ENCODE results near the gene VWA3B.
"Not testable (repeated sequence)": the region's sequence is repeated elsewhere in the genome, so short reads cannot be mapped to it uniquely, and the experiment has no call there.

VWA3B gene

DNA sequence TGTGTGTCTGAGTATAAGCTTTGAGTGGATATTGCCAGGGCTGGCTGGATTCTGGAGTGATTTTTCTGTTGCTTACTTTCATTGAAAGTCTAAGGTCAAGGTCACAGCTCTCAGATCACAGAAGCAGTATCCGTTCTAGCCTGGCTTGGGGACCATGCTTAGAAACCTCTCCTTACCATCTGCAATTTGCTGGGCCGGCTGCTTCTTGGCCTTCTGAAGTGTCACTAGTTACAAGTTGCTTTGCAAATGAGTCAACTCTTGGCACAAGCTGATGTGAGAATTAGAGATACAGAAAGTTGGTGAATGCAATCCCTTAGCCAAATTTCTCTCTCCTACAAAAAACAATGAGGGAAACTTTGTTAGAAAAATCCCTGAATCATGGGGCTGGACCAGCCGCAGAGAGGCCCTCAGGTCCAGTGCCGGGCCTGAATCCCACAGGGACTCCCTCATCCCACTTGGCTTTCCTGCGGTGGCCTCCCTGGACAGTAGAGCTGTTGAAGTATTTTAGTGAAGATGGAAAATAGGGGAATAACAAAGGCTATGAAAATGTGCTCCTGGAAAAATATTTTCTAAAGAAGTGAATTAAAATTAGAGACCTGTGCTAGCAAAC, 166.6 kb downstream of the VWA3B start:
- DNase-seq: no peak

DNA sequence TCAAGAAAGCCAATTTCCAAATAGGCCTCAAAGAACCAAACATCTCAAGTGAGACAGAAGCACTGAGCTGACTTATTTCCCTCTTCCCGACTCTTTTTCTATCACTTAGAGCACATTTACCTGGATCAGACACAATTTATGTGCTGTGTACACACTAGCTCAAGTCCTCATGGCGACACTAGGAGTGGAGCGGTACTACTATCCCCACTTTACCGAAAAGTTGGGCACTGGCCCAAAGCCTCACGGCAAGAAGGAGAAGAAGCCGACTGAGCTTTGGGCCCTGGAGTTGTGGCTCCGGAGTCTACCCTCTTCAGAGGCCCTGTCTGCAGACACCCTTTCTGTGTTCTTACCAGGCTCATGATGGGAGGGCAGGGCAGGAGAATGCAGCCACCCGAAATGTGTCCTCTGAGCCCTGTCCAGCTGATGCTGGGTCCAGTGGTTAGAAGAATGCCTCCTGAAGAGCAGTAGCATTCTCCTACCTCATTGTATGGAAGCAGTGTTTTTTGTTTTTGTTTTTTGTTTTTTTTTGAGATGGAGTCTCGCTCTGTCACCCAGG, 167.6 kb downstream of the VWA3B start:
- DNase-seq: no peak

DNA sequence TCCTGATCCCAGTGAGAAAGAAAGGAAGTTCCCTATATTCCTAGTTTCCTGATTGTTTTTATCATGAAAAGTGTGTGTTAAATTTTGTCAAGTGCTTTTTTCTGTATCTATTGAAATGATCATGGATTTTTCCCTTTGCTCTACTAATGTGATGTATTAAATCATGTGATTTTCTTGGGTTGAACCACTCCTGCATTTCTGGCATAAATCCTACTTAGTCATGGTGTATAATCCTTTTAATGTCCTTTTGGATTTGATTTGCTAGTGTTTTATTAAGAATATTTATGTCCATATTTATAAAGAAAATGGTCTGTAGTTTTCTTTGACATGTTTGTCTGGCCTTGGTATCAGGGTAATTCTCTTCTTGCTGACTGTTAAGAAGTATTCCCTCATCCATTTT, 171.9 kb downstream of the VWA3B start:
- DNase-seq: no peak

DNA sequence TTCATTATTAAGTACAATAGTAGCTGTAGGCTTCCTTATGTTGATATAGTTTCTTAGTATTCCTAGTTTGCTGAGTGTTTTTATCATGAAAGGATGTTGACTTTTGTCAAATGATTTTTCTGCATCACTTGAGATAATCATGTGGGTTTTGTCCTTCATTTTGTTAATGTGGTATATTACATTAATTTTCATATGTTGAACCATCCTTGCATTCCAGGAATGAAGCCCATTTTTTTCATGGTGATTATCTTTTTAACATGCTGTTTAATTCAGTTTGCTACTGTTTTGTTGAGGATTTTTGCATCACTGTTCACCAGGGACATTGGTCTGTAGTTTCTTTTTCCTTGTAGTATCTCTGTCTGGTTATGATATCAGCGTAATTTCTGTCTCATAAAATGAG, 176.4 kb downstream of the VWA3B start:
- DNase-seq: no peak

DNA sequence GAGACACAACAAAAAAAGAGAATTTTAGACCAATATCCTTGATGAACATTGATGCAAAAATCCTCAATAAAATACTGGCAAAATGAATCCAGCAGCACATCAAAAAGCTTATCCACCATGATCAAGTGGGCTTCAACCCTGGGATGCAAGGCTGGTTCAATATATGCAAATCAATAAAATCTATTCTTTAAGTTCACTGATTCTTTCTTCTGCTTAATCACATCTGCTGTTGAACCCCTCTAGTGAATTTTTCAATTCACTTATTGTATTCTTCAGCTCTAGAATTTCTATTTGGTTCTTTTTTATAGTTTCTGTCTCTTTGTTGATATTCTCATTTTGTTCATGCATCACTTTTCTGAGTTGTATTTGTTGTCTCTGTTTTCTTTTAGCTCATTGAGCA, 181.3 kb downstream of the VWA3B start:
- DNase-seq: not testable (repeated sequence)

DNA sequence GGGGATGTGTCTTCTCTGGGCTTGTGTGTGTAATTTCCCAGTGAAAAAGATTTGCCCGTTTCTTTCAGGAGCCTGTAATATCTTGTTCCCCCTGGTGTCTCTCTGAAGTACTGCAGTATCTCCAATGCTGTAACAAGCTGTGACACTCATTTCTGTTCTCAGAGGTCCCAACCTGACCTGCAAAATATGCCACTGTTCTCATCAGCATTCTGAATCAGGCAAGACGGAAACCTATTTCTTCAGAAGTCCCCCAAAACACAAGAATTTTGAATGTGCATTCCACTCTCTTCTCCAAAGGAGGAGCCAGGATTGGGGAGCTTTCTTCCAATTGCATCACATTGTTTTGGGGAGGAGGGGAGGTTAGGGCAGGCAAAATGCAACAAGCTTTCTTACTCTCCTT, 182.3 kb downstream of the VWA3B start:
- peak; percentile 48 for DNase-seq

DNA sequence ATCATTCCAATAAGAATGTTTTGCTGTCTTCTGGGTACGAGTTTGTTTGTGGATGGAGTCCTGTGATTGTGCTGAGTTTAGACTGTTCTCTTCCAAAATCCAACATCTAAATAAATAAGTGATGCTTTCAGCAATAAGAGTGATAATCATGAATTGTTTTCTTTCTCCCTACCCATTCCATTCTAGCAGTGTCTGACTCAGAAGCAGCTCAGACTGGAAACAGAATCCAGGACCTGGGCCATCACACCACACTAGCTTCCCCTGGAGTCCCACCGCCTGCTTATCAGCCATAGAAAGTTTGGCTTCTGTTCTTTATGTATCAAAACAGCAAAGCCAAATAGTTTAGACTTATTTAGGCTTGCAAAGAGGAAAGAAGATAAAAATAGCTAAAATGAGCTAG, 182.9 kb downstream of the VWA3B start:
- no peak for DNase-seq

DNA sequence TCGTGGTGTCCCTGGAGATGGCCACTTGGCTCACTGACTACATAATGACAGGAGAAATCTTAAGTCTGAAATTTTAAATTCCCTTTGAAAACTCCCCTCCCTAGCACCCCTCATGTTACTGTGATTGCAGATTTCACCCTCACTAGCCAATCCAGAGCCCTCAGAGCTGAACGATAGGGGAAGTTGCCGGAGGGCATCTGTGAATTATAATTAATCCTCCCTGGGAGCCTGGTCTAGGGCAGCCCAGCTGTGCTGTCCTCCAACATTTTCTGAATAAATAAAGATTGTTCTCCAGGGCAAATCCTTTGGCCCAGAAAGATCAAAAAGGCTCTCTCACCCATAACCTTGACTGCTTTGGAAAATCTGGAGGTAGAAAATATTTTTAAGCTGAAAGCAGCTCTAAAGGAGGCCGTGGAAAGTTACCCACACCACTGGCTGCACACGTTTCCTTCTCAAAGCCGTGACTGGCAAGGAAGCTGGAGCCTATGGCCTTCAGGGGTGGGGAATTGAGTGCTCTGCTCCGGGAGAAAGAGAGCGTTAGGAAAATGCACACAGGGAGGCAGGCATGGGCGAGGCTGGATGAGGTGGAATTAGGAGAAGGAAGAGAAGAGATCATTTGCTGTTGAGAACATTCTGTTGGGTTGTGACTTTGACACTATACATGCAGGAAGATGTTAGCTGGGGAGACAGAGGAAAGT, 190.3 kb downstream of the VWA3B start:
- no peak for DNase-seq

DNA sequence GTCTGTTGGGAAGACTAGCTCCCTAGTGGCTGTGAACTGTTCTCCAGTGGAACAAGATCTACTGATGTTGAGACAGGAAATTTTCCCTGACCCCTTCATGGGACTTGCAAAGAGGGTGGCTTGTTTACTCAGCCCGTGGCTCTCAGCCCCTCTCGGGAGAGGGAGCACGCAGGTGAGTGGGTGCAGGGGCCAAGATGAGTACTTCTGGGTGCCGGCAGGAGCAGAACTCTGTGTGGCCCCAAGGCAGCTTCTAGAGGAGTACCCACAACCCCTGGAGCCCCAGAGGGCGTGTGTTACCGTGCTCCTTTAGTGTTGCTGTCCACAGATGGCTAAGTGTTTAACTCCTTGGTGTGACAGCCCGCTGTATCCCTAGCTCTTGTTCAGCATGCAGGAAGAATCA, 191.1 kb downstream of the VWA3B start:
- DNase-seq: no peak

DNA sequence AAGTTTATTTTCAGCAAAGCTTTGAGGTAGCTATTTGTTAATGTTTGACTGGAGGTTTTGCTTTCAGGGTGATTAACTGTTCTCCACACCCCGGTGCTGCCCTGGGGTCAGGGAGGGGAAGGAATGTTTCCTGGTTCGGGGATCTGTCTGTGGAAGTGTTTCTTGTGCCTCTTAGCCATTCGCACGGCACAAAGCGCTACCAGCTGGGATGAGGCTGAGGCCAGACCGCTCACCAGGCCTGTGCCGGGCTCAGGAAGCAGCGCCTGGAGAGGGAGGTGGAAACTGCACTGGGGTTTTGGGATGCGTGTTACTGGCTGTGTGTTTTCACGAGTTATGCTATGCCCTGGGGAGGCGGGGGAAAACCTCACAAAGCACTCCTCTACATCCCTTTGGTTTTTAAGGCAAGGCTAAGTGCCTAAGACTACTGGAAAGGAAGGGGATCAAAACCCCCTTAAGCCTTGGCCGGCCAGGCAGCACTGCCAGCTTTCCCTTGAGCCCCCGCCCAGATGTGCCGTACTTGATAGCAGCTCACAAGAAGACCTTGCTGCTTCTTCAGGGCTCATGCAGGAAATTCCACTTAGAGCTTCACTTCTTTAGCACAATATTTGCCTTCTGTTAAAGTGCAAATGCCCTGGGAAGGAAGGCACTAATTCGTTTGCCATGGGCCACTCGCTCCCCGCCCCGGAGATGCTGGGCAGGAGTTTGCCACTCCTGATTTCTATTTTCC, 193.6 kb downstream of the VWA3B start:
- DNase-seq: no peak

DNA sequence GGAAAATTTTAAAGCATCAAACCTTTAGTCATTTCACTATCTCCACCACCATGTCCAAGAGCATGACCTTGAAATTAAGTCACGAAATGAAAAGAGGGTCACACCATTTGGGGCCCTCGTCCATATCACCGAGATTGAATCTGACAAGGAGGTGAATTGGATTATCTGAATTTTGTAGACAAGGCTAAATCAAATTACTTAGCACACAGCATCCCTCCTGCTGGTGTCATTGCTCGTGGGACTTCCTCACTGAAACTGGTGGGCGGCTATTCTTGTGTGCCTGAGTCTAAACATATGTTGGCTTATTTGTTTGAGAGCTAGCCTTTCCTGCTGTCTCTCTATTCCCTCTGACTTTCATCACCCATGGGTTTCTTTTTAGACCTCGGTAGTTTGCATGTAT, 194.6 kb downstream of the VWA3B start:
- DNase-seq: no peak

DNA sequence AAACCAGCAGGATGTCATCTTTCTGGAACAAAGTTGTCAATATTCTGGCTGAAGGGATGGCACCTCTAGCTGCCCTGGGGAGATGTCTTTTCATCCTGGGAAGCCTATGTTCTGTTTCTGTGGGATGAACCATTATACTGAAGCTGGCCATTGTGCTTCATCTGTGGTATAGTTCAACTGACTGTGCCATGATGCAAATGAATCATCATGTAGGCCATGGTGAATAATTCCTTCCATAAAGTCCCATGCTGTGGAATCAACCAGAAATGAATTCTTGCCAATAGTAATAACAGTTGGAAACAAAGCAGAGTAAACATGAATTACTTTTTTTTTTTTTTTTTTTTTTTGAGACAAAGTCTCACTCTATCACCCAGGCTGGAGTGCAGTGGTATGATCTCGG, 195.1 kb downstream of the VWA3B start:
- no peak for DNase-seq

DNA sequence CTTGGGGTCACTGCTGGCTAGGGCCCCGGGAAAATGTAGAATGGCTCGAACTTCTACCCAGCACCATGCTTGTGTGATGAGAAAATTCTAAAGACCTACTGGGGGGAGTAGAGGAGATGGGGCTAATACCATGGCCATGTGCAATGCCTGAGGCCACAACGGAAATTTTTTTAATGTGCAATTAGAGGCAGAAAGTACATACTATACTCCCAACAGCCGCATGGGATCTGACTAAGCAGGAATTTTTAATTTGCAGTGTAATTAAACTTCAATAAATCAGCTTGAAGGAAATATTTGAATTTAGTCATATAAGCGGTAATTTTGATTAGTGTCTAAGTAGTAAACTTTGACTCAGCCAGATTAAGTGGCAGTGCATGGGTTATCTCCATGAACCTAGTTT, 206.1 kb downstream of the VWA3B start:
- DNase-seq: no peak

DNA sequence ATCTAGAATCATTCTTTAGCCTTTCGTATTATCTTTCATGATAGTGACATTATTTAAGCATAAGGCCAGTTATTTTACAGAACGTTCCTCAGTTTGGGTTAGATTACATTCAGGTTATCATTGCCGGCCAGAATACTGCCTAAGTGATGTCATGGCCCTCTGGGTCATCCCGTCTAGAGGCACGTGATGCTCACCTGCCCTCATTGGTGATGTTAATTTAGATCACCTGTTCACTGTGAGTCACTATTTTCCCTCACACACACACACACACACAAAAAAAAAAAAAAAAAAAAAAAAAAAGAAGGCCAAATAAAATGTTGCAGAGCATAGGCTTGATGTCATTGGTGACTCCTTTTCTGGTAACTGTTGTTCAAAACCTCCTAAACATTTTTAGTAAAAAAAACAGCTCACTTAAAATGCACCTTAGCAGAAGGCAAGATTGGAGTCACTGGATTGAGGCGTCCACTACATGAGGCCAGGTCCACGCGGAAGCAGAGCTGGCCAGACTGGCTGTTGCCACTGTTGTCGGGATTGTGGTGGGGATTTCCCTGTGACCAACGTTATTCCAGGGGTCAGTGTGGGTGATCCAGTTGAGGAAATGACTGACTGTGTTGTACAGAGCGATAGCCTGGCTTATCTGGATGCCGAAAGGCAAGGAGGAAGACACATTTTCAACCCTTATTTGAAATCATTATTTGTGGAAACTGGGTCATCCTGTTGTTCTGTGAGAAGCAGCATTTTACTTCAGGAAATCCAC, 207.1 kb downstream of the VWA3B start:
- no peak for DNase-seq

DNA sequence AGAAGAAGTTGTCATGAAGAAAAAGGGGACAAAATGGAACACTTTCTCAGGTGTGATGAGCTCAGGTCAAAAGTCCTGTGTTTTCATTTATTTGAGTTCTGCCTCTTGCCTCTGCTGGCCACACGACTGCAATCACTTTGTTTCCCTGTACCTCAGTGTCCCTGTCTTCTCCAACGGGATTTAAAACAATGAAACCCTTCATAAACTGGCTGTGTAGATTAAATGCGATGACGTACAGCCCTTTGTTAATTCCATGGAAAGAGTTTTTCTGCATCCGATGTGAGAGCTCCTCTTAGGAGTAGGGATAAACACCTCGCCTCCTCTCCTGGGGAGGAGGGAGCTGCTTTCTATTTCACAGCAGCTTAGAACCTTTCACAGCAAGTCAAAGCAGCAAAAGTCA, 207.7 kb downstream of the VWA3B start:
- no peak for DNase-seq

DNA sequence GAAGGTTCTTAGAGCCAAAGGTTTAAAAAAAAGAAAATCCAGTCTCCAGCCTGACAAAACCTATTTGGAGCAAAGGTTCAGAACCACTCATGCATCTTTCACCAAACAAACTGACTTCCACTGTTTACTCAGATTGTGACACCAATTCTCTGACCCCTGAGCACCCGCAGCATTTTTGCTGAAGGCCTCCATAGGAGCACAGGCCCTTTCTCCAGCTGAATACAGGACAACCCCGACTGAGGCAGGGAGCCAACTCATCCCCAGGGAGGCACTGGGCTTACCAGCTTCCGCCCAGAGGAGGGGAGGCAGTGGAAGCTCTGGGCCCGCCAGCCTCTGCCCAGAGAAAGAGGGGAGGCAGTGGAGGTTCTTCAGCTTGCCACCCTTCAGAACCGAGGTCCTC, 208.3 kb downstream of the VWA3B start:
- no peak for DNase-seq

DNA sequence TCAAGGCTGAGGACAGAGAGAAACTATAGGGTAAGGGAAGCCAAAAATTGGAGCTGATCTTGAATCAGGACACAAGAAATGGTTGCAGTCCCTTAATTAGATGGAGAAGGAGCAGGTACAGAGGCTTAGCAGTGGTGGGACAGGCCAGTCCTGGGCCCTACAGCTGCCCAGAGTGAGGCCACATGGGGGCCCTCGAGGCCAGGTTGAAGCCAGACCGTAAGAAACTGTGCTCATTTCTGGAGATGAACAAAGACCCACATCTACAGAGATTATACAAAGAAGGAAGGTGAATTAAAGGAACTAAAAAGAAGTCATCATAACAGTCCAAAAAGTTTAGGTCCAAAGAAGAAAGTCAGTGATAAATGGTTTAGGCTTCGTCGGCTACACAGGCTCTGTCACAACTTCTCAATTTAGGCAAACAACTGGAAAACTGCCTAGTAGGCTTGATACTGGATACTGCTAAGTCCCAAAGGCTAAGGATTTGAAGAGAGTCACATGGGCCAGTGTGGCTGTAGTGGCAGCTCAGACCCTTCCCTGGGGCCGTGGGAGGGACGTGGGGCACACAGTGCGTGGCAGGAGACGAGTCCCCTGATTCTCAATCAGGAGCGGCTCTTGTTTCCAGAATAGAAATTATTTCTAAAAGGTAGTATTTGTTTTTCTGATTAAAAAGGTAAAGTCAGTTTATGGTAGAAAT, 208.9 kb downstream of the VWA3B start:
- DNase-seq: no peak

DNA sequence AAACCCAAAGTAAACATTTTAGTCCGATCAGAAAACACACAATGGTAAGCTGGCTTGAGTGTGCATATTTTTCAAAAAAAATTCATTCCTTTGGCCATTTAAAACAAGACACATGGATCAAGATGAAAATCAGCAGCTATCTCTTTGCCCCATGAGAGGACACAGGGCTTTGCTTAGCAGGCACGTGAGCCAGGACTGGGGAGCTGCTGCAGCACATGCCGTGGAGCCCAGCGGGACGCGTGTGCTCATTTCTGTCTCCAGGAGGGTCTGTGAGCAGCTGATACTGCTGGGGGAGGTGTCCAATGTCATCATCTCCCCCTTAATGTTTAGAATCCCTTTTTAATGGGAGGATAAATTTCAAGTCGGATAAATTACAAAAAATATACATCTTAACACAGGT, 209.5 kb downstream of the VWA3B start:
- DNase-seq: no peak

DNA sequence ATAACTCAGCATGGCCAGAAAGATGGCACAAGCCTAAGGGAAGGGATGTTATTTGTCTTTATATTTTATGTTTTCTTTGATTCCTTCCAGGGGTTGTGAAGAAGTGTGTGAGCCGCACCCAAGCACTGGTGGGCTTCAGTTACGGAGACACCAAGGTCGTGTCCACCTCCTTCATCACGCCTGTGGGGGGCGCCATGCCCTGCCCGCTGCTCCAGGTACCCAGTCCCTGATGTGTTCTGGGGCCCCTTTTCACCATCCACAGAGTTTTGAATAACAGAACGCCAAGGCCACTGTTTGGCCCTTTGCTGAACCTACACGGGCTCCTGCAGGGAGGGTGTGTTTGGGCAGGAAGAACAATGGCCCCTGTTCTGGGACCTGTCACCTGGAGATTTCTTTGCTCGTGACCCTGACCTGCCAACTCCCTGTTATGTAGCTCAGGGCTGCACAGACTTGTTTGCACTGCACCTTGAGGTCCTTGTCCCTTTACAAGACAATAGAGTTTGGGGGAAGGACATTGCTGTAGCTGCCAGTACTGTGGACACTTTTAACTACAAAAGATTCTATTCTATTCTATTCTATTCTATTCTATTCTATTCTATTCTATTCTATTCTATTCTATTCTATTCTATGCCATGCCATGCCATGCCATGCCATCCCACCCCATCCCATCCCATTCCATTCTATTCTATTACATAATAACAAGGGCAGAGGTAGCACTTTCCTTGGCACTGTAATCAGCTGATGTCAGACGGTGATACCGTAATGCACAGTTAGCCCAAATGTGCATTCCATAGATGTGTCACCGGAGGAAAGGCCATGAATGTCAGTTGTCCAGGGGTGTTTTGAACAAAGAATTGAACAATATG, 211.1 kb downstream of the VWA3B start:
- DNase-seq: no peak

DNA sequence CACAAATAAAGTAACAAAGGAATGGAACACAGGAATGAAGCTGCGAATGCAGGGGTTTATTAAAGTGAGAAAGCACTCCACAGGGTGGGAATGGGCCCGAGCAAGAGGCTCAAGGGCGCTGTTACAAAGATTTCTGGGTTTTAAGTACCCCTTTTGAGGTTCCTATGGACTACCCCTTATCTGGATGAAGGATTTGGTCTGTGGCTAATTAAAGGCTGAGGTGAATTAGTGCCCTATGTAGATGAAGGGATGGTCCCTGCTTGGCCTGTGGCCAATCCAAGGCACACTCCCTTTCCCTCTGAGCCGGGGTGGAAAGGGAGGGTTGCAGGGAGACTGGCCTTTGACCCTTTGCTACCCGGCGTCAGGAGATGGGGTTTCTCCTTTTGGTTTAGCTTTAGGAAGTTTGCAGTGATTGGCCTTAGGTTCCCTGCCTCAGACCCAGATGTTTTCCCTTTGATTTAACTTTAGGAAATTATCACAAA, 211.8 kb downstream of the VWA3B start:
- no peak for DNase-seq

DNA sequence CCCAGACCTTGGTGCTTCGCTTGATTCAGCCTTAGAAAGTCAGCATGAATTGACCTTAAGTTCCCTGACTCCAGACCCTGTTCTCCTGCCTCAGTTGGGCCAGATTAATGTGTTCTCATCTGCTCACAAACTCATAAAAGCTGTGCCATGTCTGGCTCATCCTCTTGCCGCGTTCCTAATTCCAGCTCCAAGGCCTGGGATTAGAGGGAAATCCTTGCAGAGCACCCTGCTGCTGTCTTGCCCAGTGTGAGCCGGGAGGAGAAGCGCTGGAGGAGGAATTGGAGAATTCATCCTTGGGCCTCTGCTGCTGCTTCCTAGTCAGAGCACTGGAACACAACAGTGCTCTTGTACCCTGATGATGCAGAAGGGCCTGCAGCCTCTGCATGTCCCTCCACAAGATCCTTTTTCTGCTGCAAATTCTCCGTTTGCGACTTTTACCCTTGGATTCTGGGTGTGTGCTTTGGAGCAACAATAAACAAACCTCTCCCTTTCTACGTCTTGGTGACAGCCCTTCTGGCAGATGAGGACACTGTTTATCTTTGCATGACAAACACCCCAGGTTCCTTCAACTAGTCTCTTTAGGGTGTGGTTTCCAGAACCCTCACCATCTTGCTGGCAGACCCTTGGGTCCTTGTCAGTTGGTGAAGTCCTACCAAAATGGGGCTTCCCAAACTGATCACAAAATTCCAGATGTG, 212.4 kb downstream of the VWA3B start:
- DNase-seq: no peak

Measured in EL (cell line).